GM12878 (cell line): Measurements from ENCODE around the gene MED6.

Source experiments
- CBX3 ChIP-seq: fragments of 200-600 bp; sonication (generic); IDR thresholded peaks from 2 replicates; pipeline ENCODE4 v1.6.1; 2016; ENCODE audit warnings: low read depth, borderline replicate concordance
- EP300 ChIP-seq, 2 experiments: fragments of 150-350 bp in 1 of 2; IDR thresholded peaks; 2 replicates each; pipeline ENCODE4 v1.6.1; 2011 to 2012; ENCODE audit warnings: low read depth in 2 of 2, low read length in 2 of 2, borderline replicate concordance in 1 of 2, improper control_type of control experiment in 1 of 2, inconsistent platforms in 1 of 2; ENCODE audit not compliant: control insufficient read depth in 1 of 2
- EZH2 ChIP-seq: IDR thresholded peaks from 2 replicates; pipeline ENCODE4 v1.6.1; 2012; ENCODE audit warnings: low read depth, mild to moderate bottlenecking, control low read depth, inconsistent platforms, low read length, borderline replicate concordance; ENCODE audit not compliant: control insufficient read depth
- SRF ChIP-seq, 2 experiments: IDR thresholded peaks; 2 replicates each; pipeline ENCODE4 v1.6.1; 2011; ENCODE audit warnings: low read depth in 2 of 2, low read length in 2 of 2, mild to moderate bottlenecking in 1 of 2, moderate library complexity in 1 of 2
- TF ChIP-seq, protein P1 (sequence below): fragments of 450-650 bp; IDR thresholded peaks from 2 replicates; pipeline ENCODE4 v1.6.1; 2016; ENCODE audit warnings: mild to moderate bottlenecking

GRCh38 chr14:70555890-70556289 is 44.6 kb downstream of the MED6 start:
- TF ChIP-seq CBX3: no peak
- TF ChIP-seq, protein P1, sequence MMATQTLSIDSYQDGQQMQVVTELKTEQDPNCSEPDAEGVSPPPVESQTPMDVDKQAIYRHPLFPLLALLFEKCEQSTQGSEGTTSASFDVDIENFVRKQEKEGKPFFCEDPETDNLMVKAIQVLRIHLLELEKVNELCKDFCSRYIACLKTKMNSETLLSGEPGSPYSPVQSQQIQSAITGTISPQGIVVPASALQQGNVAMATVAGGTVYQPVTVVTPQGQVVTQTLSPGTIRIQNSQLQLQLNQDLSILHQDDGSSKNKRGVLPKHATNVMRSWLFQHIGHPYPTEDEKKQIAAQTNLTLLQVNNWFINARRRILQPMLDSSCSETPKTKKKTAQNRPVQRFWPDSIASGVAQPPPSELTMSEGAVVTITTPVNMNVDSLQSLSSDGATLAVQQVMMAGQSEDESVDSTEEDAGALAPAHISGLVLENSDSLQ: no peak
- no peak for TF ChIP-seq EP300 (IDR thresholded peaks at IDR 0.05; ENCODE audit: borderline replicate concordance in 1 of 2, control insufficient read depth in 1 of 2, low read depth in 2 of 2, low read length in 2 of 2)
- TF ChIP-seq SRF (IDR thresholded peaks at IDR 0.05; ENCODE audit: low read depth in 2 of 2, low read length in 2 of 2): no peak
- no peak for TF ChIP-seq EZH2
